ENCODE measurements around the gene HK1. TPM values are rescaled to one million over a fixed set of nuclear protein-coding genes. Genes with fewer than 3 reads are reported as not detected.

The HK1 gene
- total RNA-seq, 2 experiments from 2014 or later = 118 to 123 TPM

DNA sequence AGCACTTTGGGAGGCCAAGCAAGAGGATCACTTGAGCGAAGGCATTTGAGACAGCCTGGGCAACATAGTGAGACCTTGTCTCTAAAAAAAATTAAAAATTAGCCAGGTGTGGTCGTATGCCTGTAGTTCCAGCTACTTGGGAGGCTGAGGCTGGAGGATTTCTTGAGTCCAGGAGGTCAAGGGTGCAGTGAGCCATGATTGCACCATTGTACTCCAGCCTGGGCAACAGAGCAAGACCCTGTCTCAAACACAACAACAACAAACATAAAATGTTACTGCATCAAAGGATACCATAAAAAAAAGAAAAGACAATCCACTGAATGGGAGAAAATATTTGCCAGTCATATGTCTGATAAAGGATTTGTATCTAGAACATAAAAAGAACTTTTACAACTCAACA, 77.9 kb downstream of the HK1 start:
- POLR2A ChIA-PET = interaction anchor here (0.5 kb wide), 1 partner anchor 9 kb away, joined by 3 read pairs; no protein-coding TSS in a partner anchor
- peaks cover 39% of the 10 kb centered on the region for H3K4me1 Mint-ChIP-seq
- H3K36me3 Mint-ChIP-seq = peaks cover 36% of the 10 kb centered on the region
- ATAC-seq (ENCODE audit: low read depth) (no peak), DNase-seq (no peak)
- H3K27ac Mint-ChIP-seq = no peak overlapping the region
- no peak overlapping the region for H3K4me3 Mint-ChIP-seq
- no peaks in the 10 kb centered on the region for H3K27me3 Mint-ChIP-seq
- H3K9me3 Mint-ChIP-seq = peaks cover 1% of the 10 kb centered on the region

DNA sequence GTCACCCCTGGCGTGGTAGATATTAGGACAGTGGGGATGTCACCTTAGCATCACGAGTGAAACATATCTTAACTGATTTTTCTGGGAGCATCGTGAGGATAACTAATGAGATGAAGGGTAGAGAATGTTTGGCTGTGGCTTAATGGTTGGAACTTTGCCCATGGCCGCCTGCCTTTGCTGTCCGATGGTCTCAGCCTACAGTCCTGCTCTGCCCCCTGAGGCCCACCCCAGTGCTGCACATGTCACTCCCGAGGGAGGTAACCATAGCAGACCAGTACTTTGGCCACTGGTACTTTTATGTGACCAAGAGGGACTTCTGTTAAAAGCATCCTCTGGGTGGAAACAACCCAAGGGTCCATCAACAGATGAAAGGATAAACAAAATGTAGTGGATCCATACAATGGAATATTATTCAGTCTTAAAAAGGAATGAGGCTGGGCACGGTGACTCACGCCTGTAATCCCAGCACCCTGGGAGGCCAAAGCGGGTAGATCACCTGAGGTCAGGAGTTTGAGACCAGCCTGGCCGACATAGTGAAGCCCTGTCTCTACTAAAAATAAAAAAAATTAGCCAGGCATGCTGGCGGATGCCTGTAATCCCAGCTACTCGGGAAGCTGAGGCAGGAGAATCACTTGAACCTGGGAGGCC, 80.0 kb downstream of the HK1 start:
- H3K36me3 Mint-ChIP-seq = peaks cover 30% of the 10 kb centered on the region
- H3K9me3 Mint-ChIP-seq = peaks cover 1% of the 10 kb centered on the region
- POLR2A ChIA-PET = interaction anchor here (0.8 kb wide), 1 partner anchor 9 kb away, joined by 5 read pairs; no protein-coding TSS in a partner anchor
- H3K27ac Mint-ChIP-seq = no peak overlapping the region
- no peak for ATAC-seq (ENCODE audit: low read depth)
- no peak for DNase-seq
- no peaks in the 10 kb centered on the region for H3K27me3 Mint-ChIP-seq
- peaks cover 47% of the 10 kb centered on the region for H3K4me1 Mint-ChIP-seq
- H3K4me3 Mint-ChIP-seq = peak overlapping the region; percentile 7

DNA sequence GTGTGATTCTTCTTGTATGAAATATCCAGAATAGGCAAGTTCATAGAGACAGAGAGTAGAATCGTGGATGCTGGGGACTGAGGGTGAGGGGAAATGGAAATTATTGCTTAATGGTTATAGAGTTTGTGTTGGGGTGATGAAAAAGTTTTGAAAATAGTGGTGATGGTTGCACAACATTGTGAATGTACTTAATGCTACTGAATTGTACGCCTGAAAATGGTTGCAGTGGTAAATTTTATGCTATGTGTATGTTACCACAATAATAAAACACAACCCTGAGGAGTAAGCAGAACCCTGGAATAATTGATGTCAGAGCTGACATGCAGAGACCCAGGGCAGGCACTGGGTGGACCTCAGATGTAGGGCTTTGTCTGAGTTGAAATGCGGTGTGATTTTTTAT, 80.9 kb downstream of the HK1 start:
- no peak for DNase-seq
- Mint-ChIP-seq H3K27ac (peak overlapping the region; percentile 72), H3K9me3 (peaks cover under 1% of the 10 kb centered on the region), H3K27me3 (no peaks in the 10 kb centered on the region), H3K36me3 (peaks cover 25% of the 10 kb centered on the region), H3K4me1 (peaks cover 46% of the 10 kb centered on the region), H3K4me3 (peak overlapping the region; percentile 22)
- peak; percentile 37 for ATAC-seq (ENCODE audit: low read depth)
- POLR2A ChIA-PET = interaction anchor here (0.6 to 1.4 kb wide), 4 partner anchors 15 to 40 kb away, joined by 3 to 5 read pairs (median 4); no protein-coding TSS in a partner anchor

DNA sequence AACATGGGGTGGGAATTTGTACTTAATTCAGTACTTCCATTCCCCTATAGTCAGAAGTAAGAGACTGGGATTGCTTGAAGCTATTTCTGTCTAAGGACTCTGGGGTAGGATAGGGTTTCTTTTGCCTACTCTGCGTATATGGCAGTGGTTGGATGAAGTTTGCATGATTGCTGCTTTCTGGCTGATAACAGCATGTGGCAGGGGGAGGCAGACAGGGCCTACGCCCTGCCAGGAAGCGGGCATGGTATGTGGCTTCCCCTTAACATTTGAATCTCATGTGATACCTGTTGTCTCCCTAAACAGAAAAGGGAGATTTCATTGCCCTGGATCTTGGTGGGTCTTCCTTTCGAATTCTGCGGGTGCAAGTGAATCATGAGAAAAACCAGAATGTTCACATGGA, 81.3 kb downstream of the HK1 start:
- ATAC-seq (ENCODE audit: low read depth) (peak; percentile 87), DNase-seq (no peak)
- Mint-ChIP-seq H3K4me3 (peak overlapping the region; percentile 22), H3K27ac (peak overlapping the region; percentile 72), H3K36me3 (peaks cover 22% of the 10 kb centered on the region), H3K9me3 (no peaks in the 10 kb centered on the region), H3K4me1 (peaks cover 46% of the 10 kb centered on the region), H3K27me3 (no peaks in the 10 kb centered on the region)
- POLR2A ChIA-PET = interaction anchor here (0.6 to 1.4 kb wide), 3 partner anchors 15 to 40 kb away, joined by 3 to 4 read pairs (median 3); no protein-coding TSS in a partner anchor

DNA sequence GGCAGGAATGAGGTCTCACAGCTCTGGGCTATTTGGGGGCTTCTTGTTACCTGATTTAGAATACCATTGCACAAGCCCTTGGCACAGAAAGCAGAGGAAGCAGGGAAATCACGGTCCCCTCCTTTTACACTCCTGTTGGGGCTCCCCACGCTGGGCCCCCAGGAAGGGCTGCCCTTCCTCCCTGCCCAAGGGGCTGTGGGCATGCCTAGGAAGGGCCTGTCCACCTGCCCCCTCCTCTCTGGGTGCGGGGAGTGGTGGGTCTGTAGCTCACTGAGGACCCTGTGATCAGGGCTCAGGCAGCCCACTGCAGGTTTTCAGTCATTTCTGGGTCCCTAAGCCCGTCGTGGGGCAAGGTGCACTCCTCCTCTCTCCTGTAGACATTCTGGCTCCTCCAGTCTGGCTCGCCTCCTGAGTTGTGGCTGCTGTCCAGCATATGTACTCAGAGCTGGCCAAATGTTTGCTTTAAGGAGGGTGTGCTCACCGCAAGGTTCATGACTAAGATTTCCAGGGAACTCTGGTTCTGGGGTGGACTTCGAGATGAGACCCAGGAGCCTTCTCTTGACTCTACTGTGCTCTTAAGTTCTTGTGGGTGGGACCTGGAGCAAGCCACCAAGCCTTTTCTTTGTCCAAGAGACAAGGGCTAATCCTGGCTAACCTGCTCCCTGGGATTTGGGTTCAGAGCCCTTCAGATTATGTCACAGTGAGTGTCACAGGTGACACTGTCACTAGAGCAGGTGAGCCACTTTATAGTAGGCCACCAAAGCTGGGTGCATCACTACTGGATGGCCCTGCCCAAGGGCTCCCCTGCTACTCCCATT, 82.4 kb downstream of the HK1 start:
- Mint-ChIP-seq H3K27ac (peak overlapping the region; percentile 75), H3K4me3 (no peak overlapping the region), H3K27me3 (no peaks in the 10 kb centered on the region), H3K4me1 (peaks cover 49% of the 10 kb centered on the region), H3K36me3 (peaks cover 14% of the 10 kb centered on the region), H3K9me3 (no peaks in the 10 kb centered on the region)
- DNase-seq (no peak), ATAC-seq (ENCODE audit: low read depth) (no peak)
- POLR2A ChIA-PET = interaction anchor here (4.3 kb wide), 1 partner anchor 43 kb away, joined by 13 read pairs; no protein-coding TSS in a partner anchor

DNA sequence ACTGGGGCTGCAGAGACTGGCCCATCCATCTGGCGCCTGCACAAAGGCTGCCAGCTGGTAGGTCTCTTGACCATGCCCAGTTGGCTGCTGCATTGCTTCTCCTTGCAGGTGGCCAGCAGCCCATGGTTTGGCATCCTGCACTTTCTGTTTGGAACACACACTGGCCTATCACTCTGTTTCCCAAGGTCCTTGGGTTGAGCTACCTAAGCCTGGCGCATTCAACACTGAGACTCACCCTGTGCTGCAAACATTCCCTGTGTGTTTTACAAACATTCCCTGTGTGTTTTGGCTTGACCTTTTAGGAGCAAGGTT, 83.0 kb downstream of the HK1 start:
- Mint-ChIP-seq H3K4me1 (peaks cover 49% of the 10 kb centered on the region), H3K9me3 (no peaks in the 10 kb centered on the region), H3K4me3 (no peak overlapping the region), H3K36me3 (peaks cover 17% of the 10 kb centered on the region), H3K27me3 (no peaks in the 10 kb centered on the region), H3K27ac (peak overlapping the region; percentile 24)
- ATAC-seq (ENCODE audit: low read depth) = no peak
- POLR2A ChIA-PET = interaction anchor here (4.3 kb wide), 1 partner anchor 44 kb away, joined by 13 read pairs; no protein-coding TSS in a partner anchor
- DNase-seq = no peak

DNA sequence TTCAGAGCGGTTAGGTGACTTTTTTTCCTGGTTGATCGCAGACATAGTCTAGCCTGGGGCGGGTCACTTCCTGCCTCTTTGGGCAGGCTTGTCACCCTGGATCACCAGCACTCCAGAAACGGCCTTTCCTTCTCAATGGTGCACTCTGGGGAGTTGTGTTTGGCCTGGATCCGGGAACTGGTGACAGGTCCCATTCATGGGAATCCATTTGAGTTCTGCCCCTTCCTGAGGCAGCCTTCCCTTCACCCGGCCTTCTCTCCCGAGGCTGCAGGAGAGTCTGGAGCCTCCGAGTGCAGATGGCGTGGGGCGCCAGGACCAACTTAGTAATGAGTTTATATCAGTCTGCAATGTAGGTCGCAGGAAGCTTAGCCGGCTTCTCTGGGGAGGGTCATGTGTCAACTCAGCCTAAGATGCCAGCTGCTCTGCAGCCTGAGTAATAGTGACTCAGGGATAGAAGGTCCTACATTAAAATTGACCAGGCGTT, 84.2 kb downstream of the HK1 start:
- Mint-ChIP-seq H3K9me3 (no peaks in the 10 kb centered on the region), H3K27me3 (no peaks in the 10 kb centered on the region), H3K27ac (peak overlapping the region; percentile 46), H3K4me3 (peak overlapping the region; percentile 13), H3K36me3 (peaks cover 17% of the 10 kb centered on the region), H3K4me1 (peaks cover 47% of the 10 kb centered on the region)
- no peak for DNase-seq
- POLR2A ChIA-PET = interaction anchor here (4.3 kb wide), 1 partner anchor 45 kb away, joined by 13 read pairs; no protein-coding TSS in a partner anchor
- ATAC-seq (ENCODE audit: low read depth) = no peak

DNA sequence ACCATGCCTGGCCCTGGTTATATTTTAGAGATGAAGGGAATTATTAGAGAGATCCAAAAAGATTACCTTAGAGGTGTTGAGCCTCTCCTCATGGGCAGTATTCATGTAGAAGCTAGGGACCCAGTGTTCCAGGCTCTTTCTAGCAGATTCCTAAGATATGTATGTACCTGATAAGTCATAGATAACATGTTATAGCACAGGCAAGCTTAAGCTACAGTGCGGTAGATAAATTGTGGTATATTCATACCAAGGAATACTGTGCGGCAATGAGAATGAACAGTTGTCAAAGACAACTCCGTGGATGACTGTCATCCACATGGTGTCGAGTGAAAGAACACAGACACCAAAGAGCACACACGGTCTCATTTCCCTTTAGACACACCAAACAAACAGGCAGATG, 85.4 kb downstream of the HK1 start:
- ATAC-seq (ENCODE audit: low read depth) (no peak), DNase-seq (no peak)
- H3K9me3 Mint-ChIP-seq = no peaks in the 10 kb centered on the region
- no peaks in the 10 kb centered on the region for H3K27me3 Mint-ChIP-seq
- H3K4me3 Mint-ChIP-seq = no peak overlapping the region
- H3K36me3 Mint-ChIP-seq = peaks cover 13% of the 10 kb centered on the region
- peak overlapping the region; percentile 61 for H3K27ac Mint-ChIP-seq
- POLR2A ChIA-PET = interaction anchor here (4.3 kb wide), 1 partner anchor 46 kb away, joined by 13 read pairs; no protein-coding TSS in a partner anchor
- H3K4me1 Mint-ChIP-seq = peaks cover 39% of the 10 kb centered on the region

DNA sequence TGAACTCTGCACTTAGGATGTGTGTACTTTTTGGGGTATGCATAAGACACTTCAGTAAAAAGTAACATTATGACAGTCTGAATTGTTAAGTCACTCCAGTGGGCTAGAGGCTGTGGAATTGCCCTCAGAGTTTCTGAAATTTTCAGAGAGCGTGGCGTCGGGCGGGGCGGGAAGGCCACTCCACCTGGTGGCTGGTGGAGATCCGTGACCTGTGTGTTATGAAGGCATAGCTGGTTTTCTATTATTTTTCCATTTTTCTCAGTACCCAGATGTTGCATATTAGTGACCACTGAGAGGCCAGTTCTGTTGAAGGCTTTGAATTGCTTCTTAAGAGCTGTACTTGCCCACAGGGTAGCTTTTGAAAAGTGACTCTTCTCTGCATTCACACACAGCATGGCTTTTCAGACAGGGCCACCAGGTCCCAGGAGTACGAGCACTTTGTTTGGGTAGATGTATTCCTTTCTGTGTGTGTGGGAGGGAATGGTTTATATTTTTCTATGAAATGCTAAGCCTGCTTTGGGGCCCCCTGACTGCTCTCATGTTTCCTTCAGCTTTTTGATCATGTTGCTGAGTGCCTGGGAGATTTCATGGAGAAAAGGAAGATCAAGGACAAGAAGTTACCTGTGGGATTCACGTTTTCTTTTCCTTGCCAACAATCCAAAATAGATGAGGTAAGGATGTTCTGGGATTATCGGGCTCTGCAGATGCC, 86.1 kb downstream of the HK1 start:
- peaks cover 33% of the 10 kb centered on the region for H3K4me1 Mint-ChIP-seq

DNA sequence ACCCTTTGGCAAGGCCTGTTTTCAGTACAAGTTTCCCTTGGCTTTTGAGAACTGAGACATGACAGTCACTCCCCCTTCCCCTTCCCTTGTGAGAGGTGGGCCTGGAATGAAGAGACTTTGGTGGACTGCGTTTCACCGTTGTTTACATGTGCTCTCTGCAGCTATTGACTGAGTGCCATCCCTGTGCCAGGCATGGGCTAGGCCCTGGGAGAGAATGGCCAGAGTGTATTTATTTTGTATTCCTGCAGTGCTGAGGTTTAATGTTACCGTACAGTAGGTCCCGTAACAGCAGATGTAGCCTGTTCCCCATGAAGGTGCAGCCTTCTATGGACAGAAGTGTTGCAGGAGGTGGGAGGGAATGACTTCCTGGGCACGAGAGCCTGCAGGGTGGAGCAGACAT, 88.4 kb downstream of the HK1 start:
- Mint-ChIP-seq H3K36me3 (peaks cover 30% of the 10 kb centered on the region), H3K9me3 (no peaks in the 10 kb centered on the region), H3K27me3 (no peaks in the 10 kb centered on the region), H3K4me1 (peaks cover 27% of the 10 kb centered on the region), H3K4me3 (no peak overlapping the region), H3K27ac (no peak overlapping the region)
- ATAC-seq (ENCODE audit: low read depth) (no peak), DNase-seq (no peak)
- POLR2A ChIA-PET = no interaction called here

More for the DNA sequence above, 86.1 kb downstream of the HK1 start:
- Mint-ChIP-seq H3K27me3 (no peaks in the 10 kb centered on the region), H3K4me3 (no peak overlapping the region), H3K9me3 (no peaks in the 10 kb centered on the region), H3K36me3 (peaks cover 17% of the 10 kb centered on the region), H3K27ac (peak overlapping the region; percentile 62)
- no peak for ATAC-seq (ENCODE audit: low read depth)
- POLR2A ChIA-PET = interaction anchor here (4.3 kb wide), 1 partner anchor 47 kb away, joined by 13 read pairs; no protein-coding TSS in a partner anchor
- no peak for DNase-seq

DNA sequence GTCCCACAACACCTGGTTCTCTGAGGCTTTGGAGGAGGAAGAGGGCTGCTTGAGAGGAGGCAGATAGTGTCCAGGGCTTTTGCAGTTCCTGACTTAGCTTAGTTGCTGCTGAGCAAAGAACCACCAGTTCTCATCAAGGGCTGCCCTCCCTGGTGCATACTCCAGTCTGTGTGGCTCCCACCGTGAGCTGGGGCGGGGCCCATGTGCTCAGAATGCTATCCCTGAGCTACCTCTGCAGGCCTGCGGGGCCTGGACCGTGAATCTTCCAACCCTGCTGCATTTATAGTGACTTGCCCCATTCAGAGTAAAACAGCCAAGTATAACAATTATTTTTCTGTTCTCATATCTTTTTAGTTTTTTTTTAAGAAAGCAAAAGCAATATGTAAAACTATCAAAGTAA, 89.2 kb downstream of the HK1 start:
- H3K27ac Mint-ChIP-seq = no peak overlapping the region
- peaks cover 33% of the 10 kb centered on the region for H3K36me3 Mint-ChIP-seq
- H3K9me3 Mint-ChIP-seq = no peaks in the 10 kb centered on the region
- no peak for ATAC-seq (ENCODE audit: low read depth)
- H3K4me3 Mint-ChIP-seq = no peak overlapping the region
- POLR2A ChIA-PET = no interaction called here
- no peak for DNase-seq
- peaks cover 23% of the 10 kb centered on the region for H3K4me1 Mint-ChIP-seq
- H3K27me3 Mint-ChIP-seq = no peaks in the 10 kb centered on the region

DNA sequence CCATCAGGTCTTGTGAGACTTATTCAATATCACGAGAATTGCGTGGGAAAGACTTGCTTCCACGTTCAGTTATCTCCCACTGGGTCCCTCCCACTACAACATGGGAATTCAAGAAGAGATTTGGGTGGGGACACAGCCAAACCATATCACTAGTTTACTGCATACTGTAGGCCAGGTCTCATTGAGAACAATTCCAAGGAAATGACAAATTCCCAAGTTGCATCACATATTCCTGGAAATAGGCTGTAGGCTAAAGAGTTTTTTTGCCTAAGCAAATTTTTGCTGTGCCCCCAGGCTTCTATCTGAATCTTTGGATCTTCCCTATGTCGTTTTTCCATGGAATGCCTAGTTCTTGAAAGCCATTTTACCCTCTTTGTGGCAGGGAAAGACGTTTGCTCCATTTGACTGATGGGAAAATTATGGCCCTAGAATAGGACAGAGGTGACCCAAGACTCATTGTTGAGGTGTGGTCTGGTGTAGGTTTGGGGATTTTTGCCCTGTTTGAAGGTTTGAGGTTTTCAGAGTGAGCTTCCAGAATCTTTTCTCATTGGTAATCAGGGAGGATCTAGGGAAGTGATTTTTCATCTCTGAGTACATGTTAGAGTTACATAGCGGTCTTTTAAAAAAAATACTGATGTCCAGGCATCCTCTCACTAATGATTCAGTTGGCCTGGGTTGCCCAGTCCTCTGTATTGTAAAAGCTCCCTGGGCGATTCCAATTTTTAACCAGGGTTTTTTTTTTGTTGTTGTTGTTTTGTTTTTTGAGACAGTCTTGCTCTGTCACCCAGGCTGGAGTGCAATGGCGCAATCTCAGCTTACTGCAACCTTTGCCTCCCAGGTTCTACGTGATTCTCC, 94.1 kb downstream of the HK1 start:
- no peak overlapping the region for H3K27ac Mint-ChIP-seq
- POLR2A ChIA-PET = no interaction called here
- no peaks in the 10 kb centered on the region for H3K9me3 Mint-ChIP-seq
- no peaks in the 10 kb centered on the region for H3K27me3 Mint-ChIP-seq
- H3K4me1 Mint-ChIP-seq = peaks cover 16% of the 10 kb centered on the region
- ATAC-seq (ENCODE audit: low read depth) (no peak), DNase-seq (no peak)
- H3K36me3 Mint-ChIP-seq = peaks cover 34% of the 10 kb centered on the region
- no peak overlapping the region for H3K4me3 Mint-ChIP-seq
